ENCODE measurements around the gene ITPRID1.

GRCh38 chr7:31563951-31564350 is 50.1 kb downstream of the ITPRID1 start:
- no peak for TF ChIP-seq CTCF (IDR thresholded peaks at IDR 0.05)
- TF ChIP-seq POLR2A (IDR thresholded peaks at IDR 0.05), result no peak

All from uterus (tissue), 2 donors.